DMS53 treated with DMSO at 0.1 percent for 48 hours (cell line): Measurements from ENCODE around the gene L1CAM.

ENCODE experiments used
- DNase-seq: peaks from one replicate; lab custom pipeline; 2025; ENCODE audit not compliant: unreplicated experiment; lab: John Stamatoyannopoulos, UW

L1CAM gene

GRCh38 chrX:153866302-153867019 is 19.5 kb downstream of the L1CAM start:
- no peak for DNase-seq

GRCh38 chrX:153865685-153866084 is 20.3 kb downstream of the L1CAM start:
- DNase-seq: no peak

- DNase-seq: no peak
Observed at GRCh38 chrX:153865321-153865580, 20.7 kb downstream of the L1CAM start.

- DNase-seq: no peak
Observed at GRCh38 chrX:153864561-153865320, 21.2 kb downstream of the L1CAM start.

- DNase-seq: no peak
Observed at GRCh38 chrX:153864101-153864500, 21.9 kb downstream of the L1CAM start.

GRCh38 chrX:153863251-153863991 is 22.6 kb downstream of the L1CAM start:
- DNase-seq: no peak

GRCh38 chrX:153862369-153863250 is 23.4 kb downstream of the L1CAM start:
- no peak for DNase-seq

- DNase-seq: no peak
Observed at GRCh38 chrX:153861733-153862310, 24.2 kb downstream of the L1CAM start.

- DNase-seq: no peak
Observed at GRCh38 chrX:153861151-153861550, 24.8 kb downstream of the L1CAM start.

GRCh38 chrX:153857348-153857903 is 28.5 kb downstream of the L1CAM start:
- DNase-seq: no peak

- no peak for DNase-seq
Observed at GRCh38 chrX:153854702-153855101, 31.3 kb downstream of the L1CAM start.

GRCh38 chrX:153853902-153854267 is 32.1 kb downstream of the L1CAM start:
- no peak for DNase-seq

GRCh38 chrX:153853180-153853901 is 32.6 kb downstream of the L1CAM start:
- no peak for DNase-seq

GRCh38 chrX:153851981-153852380 is 34.0 kb downstream of the L1CAM start:
- DNase-seq: no peak

GRCh38 chrX:153848325-153848724 is 37.6 kb downstream of the L1CAM start:
- no peak for DNase-seq

- DNase-seq: no peak
Observed at GRCh38 chrX:153845842-153846241, 40.1 kb downstream of the L1CAM start.

GRCh38 chrX:153845195-153845594 is 40.8 kb downstream of the L1CAM start:
- no peak for DNase-seq

- no peak for DNase-seq
Observed at GRCh38 chrX:153844509-153845082, 41.4 kb downstream of the L1CAM start.

GRCh38 chrX:153836921-153837320 is 49.1 kb downstream of the L1CAM start:
- DNase-seq: no peak

GRCh38 chrX:153832728-153833127 is 53.2 kb downstream of the L1CAM start:
- no peak for DNase-seq
